HL-60 (cell line): Measurements from ENCODE around the gene PLA2G2E.

Experiments
- DNase-seq, 2 experiments: peaks; one replicate each; pipeline ENCODE4 v3.0.0-alpha.2; 2010 to 2020; ENCODE audit warnings: low read depth in 1 of 2, low spot score in 1 of 2
- H3K27ac ChIP-seq: fragments of 250-450 bp; sonication (Bioruptor Pico); replicated peaks from 2 replicates; pipeline ENCODE4 v1.5.1; 2020; ENCODE audit warnings: mild to moderate bottlenecking, moderate library complexity
- H3K27me3 ChIP-seq: fragments of 250-450 bp; sonication (Bioruptor Pico); 2 replicates; pipeline ENCODE4 v1.5.1; 2021; ENCODE audit warnings: mild to moderate bottlenecking, moderate library complexity; ENCODE audit not compliant: insufficient read depth, poor library complexity, severe bottlenecking
- H3K4me3 ChIP-seq: replicated peaks from 2 replicates; pipeline ENCODE4 v1.5.1; 2011; ENCODE audit warnings: mild to moderate bottlenecking, control low read depth, low read length; ENCODE audit not compliant: insufficient read depth
- CTCF ChIP-seq: IDR thresholded peaks from one replicate; pipeline ENCODE4 v1.5.1; 2011; ENCODE audit warnings: low read length, control low read depth, inconsistent platforms; ENCODE audit not compliant: insufficient read depth
- GABPA ChIP-seq: IDR thresholded peaks from 2 replicates; pipeline ENCODE4 v1.6.1; 2012; ENCODE audit warnings: low read depth
- POLR2AphosphoS5 ChIP-seq: IDR thresholded peaks from 2 replicates; pipeline ENCODE4 v1.6.1; 2012; ENCODE audit warnings: low read depth
- REST ChIP-seq: IDR thresholded peaks from 2 replicates; pipeline ENCODE4 v1.6.1; 2012; ENCODE audit warnings: low read depth; ENCODE audit not compliant: insufficient replicate concordance
- SPI1 ChIP-seq: IDR thresholded peaks from 2 replicates; pipeline ENCODE4 v1.6.1; 2012; ENCODE audit warnings: low read depth, mild to moderate bottlenecking, borderline replicate concordance

Gene PLA2G2E

GRCh38 chr1:19925342-19926070 lies 2.1 kb upstream of the PLA2G2E start:
- DNase-seq, result no peak
- H3K4me3 ChIP-seq, result no peak overlapping the region
- H3K27ac ChIP-seq, result no peak overlapping the region

GRCh38 chr1:19923953-19924346 lies 533 bp upstream of the PLA2G2E start:
- no peak overlapping the region for H3K27ac ChIP-seq
- H3K27me3 ChIP-seq, result no peaks in the 10 kb centered on the region
- TF ChIP-seq POLR2AphosphoS5 (no peak), CTCF (no peak), REST (no peak), GABPA (no peak), SPI1 (no peak)
- H3K4me3 ChIP-seq, result no peak overlapping the region
- DNase-seq, result no peak

More at GRCh38 chr1:19925342-19926070, 2.1 kb upstream of the PLA2G2E start:
- no peaks in the 10 kb centered on the region for H3K27me3 ChIP-seq
- TF ChIP-seq SPI1 (no peak), CTCF (no peak), GABPA (no peak), REST (no peak), POLR2AphosphoS5 (no peak)

GRCh38 chr1:19922015-19922688 lies 1.3 kb downstream of the PLA2G2E start:
- no peaks in the 10 kb centered on the region for H3K27me3 ChIP-seq
- no peak overlapping the region for H3K4me3 ChIP-seq
- TF ChIP-seq GABPA (no peak), SPI1 (no peak), POLR2AphosphoS5 (no peak), REST (no peak), CTCF (no peak)
- no peak for DNase-seq
- no peak overlapping the region for H3K27ac ChIP-seq
